Cardiac septum (tissue), 1 donor: ENCODE measurements around the gene GLDC. TPM values are rescaled to one million over a fixed set of nuclear protein-coding genes. Genes with fewer than 3 reads are reported as not detected.
"Not testable (repeated sequence)": the region's sequence is repeated elsewhere in the genome, so short reads cannot be mapped to it uniquely, and the experiment has no call there.

ENCODE experiments used
- DNase-seq: peaks from one replicate; pipeline ENCODE4 v3.0.0-alpha.2; 2020; ENCODE audit warnings: low spot score
- intact Hi-C: fragments of 100-400 bp; cut with DNase I; formaldehyde crosslinking; loops from one replicate; pipeline ENCODE4 v1.14.0; 2022
- total RNA-seq: library from RNA; stranded (reverse); fragmentation: NEBNext Ultra II Directional; extraction: Animal tissue kit (Norgen Biotek cat#: 25700); gene quantifications from one replicate; pipeline ENCODE4 v1.2.1, GENCODE V29; 2021
- donor health status: DM: no; HTN: no; CAD: no.

GLDC gene
- total RNA-seq, 1 donor from 2014 or later, result 0.11 TPM

- intact Hi-C loops, result no loop called here
- no peak for DNase-seq
Measured at GRCh38 chr9:6631207-6631512, 14.4 kb downstream of the GLDC start.

GRCh38 chr9:6630502-6631206, 14.9 kb downstream of the GLDC start:
- no peak for DNase-seq
- intact Hi-C loops, result no loop called here

- no peak for DNase-seq
- intact Hi-C loops, result no loop called here
Measured at GRCh38 chr9:6628704-6629103, 16.8 kb downstream of the GLDC start.

GRCh38 chr9:6625363-6625762, 20.2 kb downstream of the GLDC start:
- DNase-seq, result no peak
- intact Hi-C loops, result no loop called here

- DNase-seq, intact Hi-C loops: not testable (repeated sequence)
Measured at GRCh38 chr9:6622784-6623183, 22.7 kb downstream of the GLDC start.

GRCh38 chr9:6620796-6621195, 24.7 kb downstream of the GLDC start:
- DNase-seq, result no peak
- intact Hi-C loops, result no loop called here

GRCh38 chr9:6620353-6620752, 25.2 kb downstream of the GLDC start:
- no peak for DNase-seq
- intact Hi-C loops, result no loop called here

GRCh38 chr9:6619909-6620308, 25.6 kb downstream of the GLDC start:
- intact Hi-C loops, result no loop called here
- DNase-seq, result no peak

- intact Hi-C loops, result no loop called here
- no peak for DNase-seq
Measured at GRCh38 chr9:6616951-6617602, 28.5 kb downstream of the GLDC start.

- intact Hi-C loops, result no loop called here
- DNase-seq, result no peak
Measured at GRCh38 chr9:6614489-6614888, 31.0 kb downstream of the GLDC start.

GRCh38 chr9:6611865-6612264, 33.7 kb downstream of the GLDC start:
- intact Hi-C loops, result no loop called here
- DNase-seq, result no peak

GRCh38 chr9:6610073-6610472, 35.5 kb downstream of the GLDC start:
- no peak for DNase-seq
- intact Hi-C loops, result no loop called here

GRCh38 chr9:6609497-6610016, 36.0 kb downstream of the GLDC start:
- DNase-seq, result no peak
- intact Hi-C loops, result no loop called here

- no peak for DNase-seq
- intact Hi-C loops, result no loop called here
Measured at GRCh38 chr9:6605202-6605601, 40.3 kb downstream of the GLDC start.

- DNase-seq, result no peak
- intact Hi-C loops, result no loop called here
Measured at GRCh38 chr9:6600426-6600825, 45.1 kb downstream of the GLDC start.

GRCh38 chr9:6600006-6600405, 45.5 kb downstream of the GLDC start:
- no peak for DNase-seq
- intact Hi-C loops, result no loop called here

GRCh38 chr9:6598249-6598725, 47.2 kb downstream of the GLDC start:
- no peak for DNase-seq
- intact Hi-C loops, result no loop called here

GRCh38 chr9:6592791-6593190, 52.7 kb downstream of the GLDC start:
- intact Hi-C loops, result no loop called here
- DNase-seq, result no peak

- no peak for DNase-seq
- intact Hi-C loops, result no loop called here
Measured at GRCh38 chr9:6592231-6592630, 53.3 kb downstream of the GLDC start.

- DNase-seq, result no peak
- intact Hi-C loops, result no loop called here
Measured at GRCh38 chr9:6590772-6591384, 54.7 kb downstream of the GLDC start.

- intact Hi-C loops, result no loop called here
Measured at GRCh38 chr9:6590334-6590733, 55.2 kb downstream of the GLDC start.

More at GRCh38 chr9:6590334-6590733, 55.2 kb downstream of the GLDC start:
- DNase-seq, result no peak
